NCI-H226 (cell line): ENCODE results near the gene CYB561D2.
A peak's percentile ranks its signal among the peaks of the same experiment; 100 is the strongest.

Source experiments
- DNase-seq: peaks from one replicate; pipeline ENCODE4 v3.0.0-alpha.2; 2015

Gene CYB561D2

DNA sequence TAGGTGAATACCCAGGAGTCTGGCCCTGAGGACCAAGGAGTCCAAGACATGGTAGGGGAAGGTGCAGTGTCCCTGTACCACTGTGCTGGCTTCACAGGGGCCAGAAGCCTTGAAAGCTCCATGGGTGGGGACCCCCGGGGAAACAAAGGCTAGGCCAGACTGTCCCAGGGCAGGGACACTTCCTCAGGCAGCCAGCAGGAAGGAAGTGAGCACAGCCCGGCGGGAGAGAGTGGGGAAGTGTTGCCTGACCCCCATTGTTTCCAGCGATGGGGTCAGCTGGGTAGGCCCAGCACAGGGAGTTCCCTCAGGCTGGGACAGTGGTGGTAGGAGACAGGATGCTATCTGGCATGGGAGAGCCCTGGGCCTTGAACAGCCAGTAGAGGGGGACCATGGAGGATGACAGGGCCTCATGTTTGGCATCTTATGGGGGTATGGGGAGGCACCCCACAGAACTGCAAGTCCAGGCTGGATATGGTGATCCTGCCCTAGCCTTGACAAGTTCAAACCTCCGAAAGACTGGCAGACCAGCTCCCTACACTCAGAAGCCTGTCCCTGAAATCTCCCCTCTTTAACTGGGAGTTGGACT is 27.0 kb upstream of the CYB561D2 start:
- DNase-seq, result no peak

DNA sequence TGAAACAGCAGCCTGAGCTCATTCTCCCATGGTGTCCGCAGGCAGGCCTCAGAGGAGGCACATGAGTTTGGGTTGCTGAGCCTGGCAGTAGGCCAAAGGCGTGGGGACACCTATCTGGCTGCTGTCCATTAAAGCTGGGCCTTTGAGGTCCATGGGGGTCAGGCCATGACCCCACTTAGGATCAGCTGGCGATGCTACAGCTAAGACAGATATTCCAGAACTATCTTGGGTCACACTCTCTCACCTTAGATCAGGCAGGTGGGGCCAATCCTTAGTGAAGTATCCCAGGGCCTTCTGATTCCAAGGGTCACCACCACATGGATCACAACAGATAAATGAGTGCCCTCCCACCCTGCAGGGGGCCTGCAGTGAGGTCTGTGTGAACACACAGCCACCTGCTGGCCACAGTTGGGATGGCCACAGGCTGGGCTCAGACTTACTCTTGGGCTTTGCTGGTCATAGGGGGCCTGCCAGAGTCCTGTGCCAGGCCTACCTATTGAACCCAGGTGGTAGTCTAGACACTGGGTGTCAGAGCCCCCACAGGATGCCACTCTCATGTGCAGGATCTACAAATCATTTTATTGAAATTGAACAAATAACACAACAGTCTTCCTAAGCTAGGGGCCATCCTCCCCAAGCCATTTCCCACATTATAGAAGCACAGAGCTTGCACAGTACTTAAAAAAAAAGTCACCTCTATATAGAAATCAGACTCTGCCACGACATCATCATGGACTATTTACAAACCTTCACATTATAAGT is 26.1 kb upstream of the CYB561D2 start:
- no peak for DNase-seq

DNA sequence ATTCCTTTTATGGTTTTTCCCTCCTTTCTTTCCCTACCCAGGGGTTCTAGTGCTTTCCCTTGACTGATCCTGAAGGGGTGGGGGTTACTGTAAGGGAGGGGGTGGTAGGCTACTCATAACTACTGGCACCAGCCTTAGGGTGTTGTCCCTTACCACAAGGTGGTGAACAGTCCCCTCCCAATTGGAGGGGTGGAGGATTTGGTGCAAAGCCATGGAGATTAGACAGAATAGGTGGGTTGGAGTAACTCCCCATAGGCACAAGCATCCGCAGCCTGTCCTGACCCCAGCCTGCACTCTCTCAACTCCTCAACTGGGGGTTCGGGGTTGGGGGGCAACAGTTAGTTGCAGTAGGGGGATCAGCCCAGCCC is 25.6 kb upstream of the CYB561D2 start:
- DNase-seq, result no peak

DNA sequence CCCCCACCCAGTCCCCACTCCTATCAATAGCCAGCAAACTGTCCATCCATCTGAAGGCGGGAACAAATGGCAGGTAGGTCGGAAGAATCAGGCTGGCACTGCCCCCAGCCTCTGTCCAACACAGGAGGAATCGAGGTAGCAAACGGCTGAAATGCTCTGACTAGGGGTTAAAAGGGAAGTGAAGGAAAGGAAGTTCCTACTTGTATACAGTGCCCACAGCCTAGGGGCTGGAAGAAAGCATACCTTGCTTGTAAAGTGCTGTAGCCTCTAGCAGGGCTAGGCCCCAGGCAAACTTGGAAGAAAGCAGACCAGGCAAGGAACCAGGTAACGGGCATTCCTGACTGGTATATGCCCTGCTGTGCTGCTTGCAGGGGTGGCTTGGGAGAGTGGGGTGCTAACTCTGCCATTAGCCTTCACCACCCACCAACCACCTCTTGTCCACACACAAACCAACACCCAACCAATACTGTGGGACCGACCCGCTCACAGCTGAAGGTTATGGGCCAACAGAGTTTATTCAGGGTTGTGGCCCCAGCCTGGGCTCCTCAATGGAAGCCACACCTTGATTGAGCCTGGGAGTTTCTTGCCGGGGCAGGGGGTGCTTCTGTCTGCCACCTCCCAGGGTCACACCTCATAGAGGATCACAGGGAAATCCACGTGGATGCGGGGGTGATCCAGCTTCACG is 25.0 kb upstream of the CYB561D2 start:
- no peak for DNase-seq

DNA sequence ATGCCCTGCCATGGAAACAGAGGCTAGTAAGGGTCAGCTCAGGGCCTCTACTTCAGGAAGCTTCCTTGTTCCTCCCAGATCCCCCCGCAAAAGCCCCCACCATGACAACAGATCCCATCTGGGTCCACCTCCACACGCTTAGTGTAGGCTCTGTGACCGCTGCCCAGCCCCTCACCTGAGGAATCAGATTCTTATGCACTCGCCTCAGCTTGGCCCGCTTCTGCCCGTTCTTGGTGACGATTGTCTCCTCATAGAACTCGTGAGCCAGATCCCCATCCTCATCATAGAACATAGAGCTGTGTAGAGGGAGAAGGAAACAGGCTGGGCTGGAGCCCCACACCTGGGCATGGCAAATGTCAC is 24.5 kb upstream of the CYB561D2 start:
- no peak for DNase-seq

DNA sequence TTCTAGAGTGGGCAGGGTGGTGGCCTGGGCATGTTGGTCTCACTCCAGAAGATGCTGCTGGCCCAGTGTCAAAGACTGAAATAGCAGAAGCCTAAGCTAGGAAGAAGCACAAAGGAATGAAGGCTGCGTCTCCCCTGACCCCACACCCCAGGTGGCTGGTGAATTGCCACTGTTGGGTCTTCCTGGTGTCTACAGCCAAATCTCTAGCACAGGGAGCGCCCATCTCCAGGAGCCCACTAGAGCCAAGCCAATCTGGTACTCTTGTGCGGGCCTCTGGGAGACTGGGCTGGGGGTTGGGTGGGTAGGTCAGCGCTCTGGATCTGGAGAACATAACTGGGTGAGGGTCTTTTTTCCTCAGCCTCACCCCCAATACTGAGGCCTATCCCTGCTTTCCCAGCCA is 23.5 kb upstream of the CYB561D2 start:
- no peak for DNase-seq

DNA sequence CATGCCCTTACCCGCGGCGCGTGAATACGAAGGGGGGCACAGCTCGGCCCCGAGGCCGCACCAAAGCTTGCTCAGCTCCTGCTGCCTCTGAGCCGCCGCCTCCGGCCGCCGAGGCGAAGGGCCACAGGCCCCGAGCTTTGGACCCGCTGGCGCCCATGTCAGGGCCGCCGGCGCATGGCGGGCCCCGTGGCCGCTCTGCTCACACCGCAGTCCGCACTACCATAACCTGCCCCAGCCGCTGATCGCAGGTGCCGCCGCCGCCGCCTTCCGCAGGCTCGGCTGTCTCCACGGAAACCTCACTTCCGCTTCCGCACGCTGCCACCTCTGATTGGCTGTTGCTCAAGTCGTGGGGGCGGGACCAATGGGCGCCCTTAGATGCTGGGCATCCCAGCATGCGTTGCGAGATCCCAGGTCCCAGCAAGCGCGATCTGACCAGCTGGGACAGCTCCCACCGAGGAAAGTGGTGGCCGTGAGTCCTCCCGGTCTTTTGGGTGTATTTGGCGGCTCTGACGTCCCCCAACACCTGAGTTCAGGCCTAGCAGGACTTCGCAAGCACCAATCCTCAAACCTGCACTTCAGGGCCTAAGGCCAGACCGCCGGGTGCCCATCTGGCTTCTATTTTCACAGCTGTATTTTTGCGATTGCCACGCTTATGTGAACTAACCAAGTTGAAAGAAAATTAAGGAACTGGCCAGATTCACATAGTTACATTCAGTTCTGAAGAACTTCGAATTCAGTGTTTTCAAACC is 22.5 kb upstream of the CYB561D2 start, which contains the start of gene TUSC2:
TSS of gene TUSC2 (minus strand) at position 281 of the 749 bp plus-strand sequence. CDS start at position 157, 124 bp downstream.
- peak; percentile 82 for DNase-seq

DNA sequence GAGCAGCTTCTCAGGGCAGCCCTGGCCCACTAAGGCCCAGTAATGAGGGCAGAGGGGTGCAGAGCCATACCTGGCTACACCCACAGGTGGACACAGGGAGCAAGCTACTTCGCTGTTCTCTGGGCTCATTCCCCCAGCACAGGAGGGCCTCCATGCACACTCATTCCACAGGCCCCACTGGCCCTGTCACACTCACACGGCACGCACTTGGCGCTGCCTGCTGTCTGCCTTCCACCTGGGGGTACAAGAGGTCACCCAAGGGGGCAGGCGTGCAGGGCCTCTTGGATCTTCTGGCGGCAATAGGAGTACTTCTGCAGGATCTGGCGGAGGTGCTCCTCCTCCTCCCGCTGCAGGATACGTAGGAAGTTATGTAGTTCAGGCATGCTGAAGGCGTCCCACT is 20.3 kb upstream of the CYB561D2 start:
- DNase-seq, result no peak

DNA sequence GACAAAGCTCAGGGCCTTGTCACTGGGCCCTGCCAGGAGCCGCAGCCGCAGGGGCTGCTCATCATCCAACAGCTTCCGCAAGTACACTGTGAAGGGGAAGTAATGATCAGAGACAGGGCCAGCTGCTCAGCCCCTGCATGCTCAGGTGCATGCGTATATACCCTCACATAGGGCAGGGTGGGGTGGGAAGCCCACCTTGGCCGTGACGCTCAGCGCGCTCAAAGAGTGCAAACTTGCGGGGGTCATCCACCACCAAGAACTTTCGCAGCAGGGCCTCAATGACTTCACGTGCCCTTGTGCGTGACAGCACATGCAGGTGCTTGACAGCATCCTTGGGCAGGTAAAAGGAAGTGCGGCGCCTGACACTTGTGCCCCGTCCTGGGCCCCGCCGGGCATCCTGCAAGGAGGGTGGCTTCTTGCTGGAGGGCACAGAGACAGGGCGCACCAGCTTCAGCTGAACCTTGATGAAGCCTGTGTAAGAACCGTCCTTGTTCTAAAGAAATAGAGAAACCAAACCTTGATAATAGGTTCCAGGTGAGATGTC is 19.2 kb upstream of the CYB561D2 start:
- no peak for DNase-seq

DNA sequence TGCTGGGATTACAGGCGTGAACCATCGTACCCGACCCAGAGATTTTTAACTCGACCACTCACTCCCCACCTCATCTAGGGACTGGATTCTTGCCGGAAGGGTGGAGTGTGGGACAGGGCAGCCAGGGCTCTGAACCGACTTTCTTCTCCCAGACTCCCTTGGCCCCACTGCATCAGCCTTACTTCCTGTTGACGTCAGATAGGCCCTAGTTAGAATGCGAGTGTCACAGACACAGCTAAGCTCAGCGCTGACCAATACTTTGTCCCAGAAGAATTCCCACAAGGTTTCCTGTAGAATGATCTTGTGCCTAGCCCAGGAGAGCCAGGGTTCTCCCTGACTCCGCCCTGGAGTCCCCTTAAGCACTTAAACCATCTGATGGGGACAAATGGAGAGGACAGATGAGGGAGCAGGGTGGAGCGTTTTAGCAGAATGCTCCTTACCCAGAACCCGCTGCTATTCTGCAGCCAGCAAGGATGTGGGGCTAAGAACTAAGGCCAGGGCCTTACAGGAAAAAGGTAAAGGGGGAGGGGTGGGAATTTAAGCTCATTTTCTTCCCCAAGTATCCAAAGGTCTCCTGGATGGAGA is 16.8 kb upstream of the CYB561D2 start:
- DNase-seq, result no peak

DNA sequence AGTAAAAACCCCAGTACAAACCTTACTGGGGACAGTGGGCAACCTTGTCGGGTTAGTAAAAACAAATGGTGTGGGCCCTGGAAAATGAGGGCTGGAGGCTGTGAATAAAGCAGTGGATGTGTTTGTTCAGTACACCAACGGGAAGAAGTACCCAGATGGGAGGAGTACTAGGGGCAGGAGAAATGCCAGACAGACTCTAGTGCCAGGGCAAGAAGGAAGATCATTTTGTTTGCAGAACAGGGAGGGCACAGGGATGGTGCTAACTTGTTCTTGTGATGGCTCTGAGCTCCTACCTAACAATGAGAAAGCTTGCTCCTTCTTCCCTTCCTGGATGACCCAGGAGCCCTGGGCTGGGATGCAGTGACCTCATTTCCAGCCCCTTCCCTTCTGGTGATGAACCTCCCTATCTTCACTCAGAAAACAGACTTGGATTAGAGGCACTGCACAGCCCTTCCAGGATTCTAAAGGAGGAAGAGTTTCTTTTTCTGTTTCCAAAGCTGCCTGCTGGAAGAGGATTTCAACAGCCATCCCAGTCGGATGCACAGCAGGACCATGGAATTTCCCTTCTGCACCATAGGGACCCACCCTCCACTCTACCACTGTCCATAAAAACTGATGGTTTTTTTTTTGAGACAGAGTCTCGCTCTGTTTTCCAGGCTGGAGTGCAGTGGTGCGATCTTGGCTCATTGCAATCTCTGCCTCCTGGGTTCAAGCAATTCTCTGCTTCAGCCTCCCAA is 16.2 kb upstream of the CYB561D2 start:
- no peak for DNase-seq

DNA sequence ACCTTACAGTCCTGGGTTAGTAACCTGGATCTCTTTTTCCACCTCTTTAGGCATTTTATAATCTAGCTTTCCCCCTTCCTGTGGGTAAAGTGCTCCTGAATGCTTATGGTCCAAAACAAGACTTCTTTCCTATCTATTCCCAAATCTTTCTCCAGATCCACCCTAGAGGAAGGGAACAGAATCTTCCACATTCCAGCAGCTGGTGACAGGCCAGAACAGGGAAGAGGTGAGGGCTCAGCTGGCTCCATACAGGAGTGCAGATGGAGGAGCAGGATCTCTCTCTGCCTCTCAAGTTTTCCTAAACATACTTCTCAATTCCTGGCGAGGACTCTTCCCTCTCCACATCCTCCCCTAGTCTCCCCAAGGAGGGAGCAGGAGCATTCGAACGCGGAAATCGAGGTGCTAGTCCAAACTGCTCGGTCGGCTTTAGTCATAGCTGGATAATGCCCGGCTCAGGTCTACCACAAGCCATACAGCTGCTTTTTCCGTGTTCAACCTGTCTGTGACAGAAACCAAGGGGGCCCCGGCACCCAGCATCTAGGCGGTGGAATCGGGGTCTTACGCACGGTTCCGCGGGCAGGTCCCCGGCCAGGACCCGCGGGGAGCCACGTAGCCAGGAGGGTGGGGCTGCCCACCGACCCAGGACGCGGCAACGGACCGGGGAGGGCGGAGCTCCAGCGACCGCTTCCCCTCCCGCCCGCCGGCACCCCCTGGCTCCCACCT is 14.0 kb upstream of the CYB561D2 start:
- no peak for DNase-seq

DNA sequence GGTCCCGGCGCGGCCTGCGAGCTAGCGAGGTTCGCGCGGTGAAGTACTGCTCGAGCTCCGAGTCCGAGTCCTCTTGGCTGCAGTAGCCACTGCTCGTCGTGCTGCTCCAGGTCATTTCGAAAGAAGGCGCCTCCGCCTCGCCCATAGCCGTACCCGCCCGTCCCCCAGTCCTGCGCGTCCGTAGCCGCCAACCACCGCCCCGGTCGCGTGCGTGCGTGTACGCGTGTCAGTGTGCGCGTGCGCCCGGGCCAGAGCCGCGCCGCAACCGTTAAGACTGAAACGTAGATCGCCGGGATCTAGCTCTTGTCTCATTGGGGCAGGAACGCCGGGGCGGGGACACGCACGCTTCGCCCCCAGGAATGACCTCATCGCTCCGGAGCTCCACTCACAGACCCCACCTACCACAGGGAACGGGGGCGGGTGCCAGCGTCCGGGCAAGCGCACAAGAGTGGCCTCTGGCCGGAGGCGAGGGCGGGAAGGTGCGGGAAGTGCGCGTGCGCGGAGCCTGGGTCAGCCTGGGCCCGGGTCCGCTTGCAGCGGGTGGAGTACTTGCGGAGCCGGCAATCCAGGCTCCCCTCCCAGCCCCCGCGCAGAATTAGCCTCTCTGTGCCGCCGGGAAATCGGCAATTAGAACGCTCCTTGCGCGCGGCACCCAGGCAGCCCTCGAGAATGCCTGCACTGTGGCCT is 13.3 kb upstream of the CYB561D2 start:
- DNase-seq, result peak; percentile 87

DNA sequence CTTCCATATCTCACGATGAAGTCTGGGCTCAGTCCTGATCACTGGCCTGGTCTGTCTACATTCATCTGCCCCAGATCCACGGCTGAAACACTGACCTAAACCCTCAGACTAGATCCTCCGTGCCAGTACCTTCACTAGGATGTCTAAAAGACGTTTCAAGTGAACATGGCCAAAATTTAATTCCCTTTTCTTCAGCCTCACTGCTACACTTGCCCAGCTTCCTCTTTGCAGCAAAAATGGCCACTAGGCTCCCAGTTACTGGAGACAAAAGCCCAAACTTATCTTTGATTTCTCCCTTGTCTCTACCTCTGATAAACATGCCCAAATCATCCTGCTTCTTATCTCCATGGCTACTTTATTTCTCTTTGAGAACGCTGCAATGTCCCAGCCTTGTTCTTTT is 11.7 kb upstream of the CYB561D2 start:
- DNase-seq, result no peak

DNA sequence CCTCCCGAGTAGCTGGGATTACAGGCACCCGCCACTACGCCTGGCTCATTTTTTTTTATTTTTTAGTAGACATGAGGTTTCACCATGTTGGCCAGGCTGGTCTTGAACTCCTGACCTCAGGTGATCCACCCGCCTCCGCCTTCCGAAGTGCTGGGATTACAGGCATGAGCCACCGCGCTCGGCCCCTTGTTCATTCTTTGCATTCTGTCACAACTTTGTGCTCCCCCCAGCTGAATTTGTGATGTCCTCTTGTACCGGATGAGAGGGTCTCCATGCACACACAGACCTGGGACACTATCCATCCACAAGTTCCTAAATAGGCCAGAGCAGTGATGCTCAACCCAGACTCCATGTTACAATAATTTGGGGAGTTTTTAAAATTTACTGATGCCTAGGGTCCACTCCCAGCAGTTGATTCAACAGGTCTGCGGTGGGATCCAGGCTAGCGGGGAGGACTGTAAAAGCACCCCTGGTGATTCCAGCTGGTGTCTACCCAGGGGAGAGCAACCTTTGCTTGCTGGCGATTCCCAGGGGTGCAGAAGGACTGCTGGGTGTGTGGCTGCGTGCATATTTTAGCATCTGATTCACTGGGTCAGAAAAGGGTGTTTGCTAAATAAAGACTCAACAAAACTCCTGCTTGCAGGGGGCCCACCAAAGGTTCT is 11.0 kb upstream of the CYB561D2 start:
- no peak for DNase-seq

DNA sequence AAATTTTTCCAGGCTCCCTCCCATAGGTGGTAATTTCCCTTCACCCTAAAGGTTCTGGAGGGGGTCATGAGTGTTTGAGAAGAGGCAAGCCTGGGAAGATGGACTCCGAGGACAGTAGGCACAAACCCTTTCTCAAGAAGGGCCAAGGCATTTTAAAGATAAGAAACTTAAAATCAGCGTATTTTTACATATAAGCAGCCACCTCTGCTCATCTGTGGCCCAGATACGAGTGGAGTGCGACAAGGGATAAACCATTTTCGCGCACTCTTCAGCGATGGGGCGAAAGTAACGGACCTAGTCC is 10.6 kb upstream of the CYB561D2 start:
- DNase-seq, result no peak

DNA sequence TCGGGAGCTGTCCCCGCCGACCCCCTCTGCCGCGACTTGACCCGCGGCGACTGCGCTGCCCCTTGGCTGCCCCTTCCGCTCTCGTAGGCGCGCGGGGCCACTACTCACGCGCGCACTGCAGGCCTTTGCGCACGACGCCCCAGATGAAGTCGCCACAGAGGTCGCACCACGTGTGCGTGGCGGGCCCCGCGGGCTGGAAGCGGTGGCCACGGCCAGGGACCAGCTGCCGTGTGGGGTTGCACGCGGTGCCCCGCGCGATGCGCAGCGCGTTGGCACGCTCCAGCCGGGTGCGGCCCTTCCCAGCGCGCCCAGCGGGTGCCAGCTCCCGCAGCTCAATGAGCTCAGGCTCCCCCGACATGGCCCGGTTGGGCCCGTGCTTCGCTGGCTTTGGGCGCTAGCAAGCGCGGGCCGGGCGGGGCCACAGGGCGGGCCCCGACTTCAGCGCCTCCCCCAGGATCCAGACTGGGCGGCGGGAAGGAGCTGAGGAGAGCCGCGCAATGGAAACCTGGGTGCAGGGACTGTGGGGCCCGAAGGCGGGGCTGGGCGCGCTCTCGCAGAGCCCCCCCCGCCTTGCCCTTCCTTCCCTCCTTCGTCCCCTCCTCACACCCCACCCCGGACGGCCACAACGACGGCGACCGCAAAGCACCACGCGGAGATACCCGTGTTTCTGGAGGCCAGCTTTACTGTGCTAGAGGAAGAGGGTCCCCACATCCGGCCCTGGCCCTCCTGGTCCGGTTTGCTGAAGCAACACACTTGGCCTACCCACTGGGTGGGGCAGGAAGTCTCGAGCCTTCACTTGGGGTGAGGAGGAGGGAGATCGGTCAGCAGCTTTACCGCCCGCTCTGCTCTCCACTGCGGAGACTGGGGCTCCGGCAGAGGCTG is 10.0 kb upstream of the CYB561D2 start, which contains the start of gene RASSF1:
TSS of gene RASSF1 (minus strand) at position 389 of the 882 bp plus-strand sequence. CDS start at position 358, 31 bp downstream.
- no peak for DNase-seq

DNA sequence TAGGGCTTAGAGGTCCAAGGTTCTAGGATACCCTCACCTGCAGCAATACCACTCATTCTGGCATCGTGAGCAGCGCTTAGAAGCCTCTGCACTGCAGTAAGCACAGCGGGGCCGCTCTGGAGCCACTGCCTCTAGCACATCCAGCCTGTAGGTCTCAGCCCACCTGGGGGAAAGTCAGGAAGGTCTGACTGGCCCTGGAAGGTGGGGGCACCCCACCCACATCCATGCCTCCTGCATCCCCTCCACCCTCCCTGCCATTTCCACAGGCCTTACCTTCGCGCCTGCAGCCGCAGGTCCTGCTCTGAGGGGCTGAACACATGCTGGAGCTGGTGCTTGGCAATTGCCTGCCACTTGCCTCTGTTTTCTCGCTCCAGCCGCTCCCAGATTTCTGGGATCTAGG is 9.1 kb upstream of the CYB561D2 start:
- no peak for DNase-seq

DNA sequence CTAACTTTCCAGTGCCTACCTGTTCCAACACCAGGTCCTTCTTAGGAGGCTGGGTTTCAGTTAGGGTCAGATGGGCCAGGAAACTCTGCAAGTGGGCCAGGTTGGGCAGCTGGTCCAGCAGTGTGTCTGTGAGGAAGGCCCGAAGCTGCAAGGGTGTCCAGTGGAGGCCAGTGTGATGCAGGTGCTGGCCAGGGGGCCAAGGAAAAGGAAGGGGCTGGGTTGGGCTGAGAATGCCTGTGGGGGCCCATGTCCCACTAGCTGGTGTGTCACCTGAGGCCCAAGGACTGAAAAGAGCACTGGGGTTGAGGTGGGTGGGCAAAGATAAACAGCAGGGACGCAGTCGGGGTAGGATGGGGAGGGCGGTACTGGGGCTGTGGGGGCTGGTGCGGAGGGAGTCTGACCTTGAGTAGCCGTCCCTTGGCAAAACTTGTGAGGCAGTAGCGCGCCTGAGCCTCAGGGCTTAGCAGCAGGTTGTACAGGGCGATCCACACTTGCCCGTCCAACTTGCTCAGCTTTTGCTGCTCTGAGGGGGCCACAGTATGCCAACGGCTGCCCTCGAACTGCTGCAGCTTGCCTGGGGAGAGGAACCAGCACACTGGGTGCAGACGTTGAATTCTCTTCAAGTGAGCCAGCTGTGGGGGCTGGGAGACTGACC is 8.5 kb upstream of the CYB561D2 start:
- DNase-seq, result no peak
